Activated T-cell treated with anti-CD3 and anti-CD28 coated beads, Interleukin-2, amount 50 U/mL, for 24 hours (primary cell): Measurements from ENCODE around the gene NIN.

Source experiments
- DNase-seq: peaks from one replicate; pipeline ENCODE4 v3.0.0-alpha.2; 2020
- H3K27ac Mint-ChIP-seq: 2 replicates; pipeline ENCODE4 v1.8.0; 2020; ENCODE audit warnings: mild to moderate bottlenecking, mixed read lengths
- H3K27me3 Mint-ChIP-seq: 2 replicates; pipeline ENCODE4 v1.8.0; 2020; ENCODE audit warnings: mixed read lengths
- H3K36me3 Mint-ChIP-seq: 2 replicates; pipeline ENCODE4 v1.8.0; 2020; ENCODE audit warnings: low read depth, mixed read lengths
- H3K4me1 Mint-ChIP-seq: 2 replicates; pipeline ENCODE4 v1.8.0; 2020; ENCODE audit warnings: low read depth, mixed read lengths
- H3K4me3 Mint-ChIP-seq: 2 replicates; pipeline ENCODE4 v1.8.0; 2020; ENCODE audit warnings: mild to moderate bottlenecking, moderate library complexity, mixed read lengths
- H3K9me3 Mint-ChIP-seq: 2 replicates; pipeline ENCODE4 v1.8.0; 2020; ENCODE audit warnings: mixed read lengths

The NIN gene

GRCh38 chr14:50676814-50677516 is 154.0 kb downstream of the NIN start:
- Mint-ChIP-seq H3K27ac (no peak overlapping the region), H3K4me1 (peaks cover 14% of the 10 kb centered on the region)

GRCh38 chr14:50675597-50675996 is 155.4 kb downstream of the NIN start:
- no peak for DNase-seq
- H3K27me3 Mint-ChIP-seq: no peaks in the 10 kb centered on the region
- no peaks in the 10 kb centered on the region for H3K9me3 Mint-ChIP-seq
- H3K4me1 Mint-ChIP-seq: peaks cover 14% of the 10 kb centered on the region
- no peak overlapping the region for H3K4me3 Mint-ChIP-seq
- H3K36me3 Mint-ChIP-seq: no peaks in the 10 kb centered on the region
- no peak overlapping the region for H3K27ac Mint-ChIP-seq

More at GRCh38 chr14:50676814-50677516, 154.0 kb downstream of the NIN start:
- no peaks in the 10 kb centered on the region for H3K9me3 Mint-ChIP-seq
- H3K4me3 Mint-ChIP-seq: peak overlapping the region; percentile 4
- no peaks in the 10 kb centered on the region for H3K36me3 Mint-ChIP-seq
- no peak for DNase-seq
- H3K27me3 Mint-ChIP-seq: no peaks in the 10 kb centered on the region

GRCh38 chr14:50670866-50671256 is 160.1 kb downstream of the NIN start:
- H3K9me3 Mint-ChIP-seq: no peaks in the 10 kb centered on the region
- H3K4me3 Mint-ChIP-seq: no peak overlapping the region
- H3K27me3 Mint-ChIP-seq: no peaks in the 10 kb centered on the region
- H3K36me3 Mint-ChIP-seq: peaks cover 6% of the 10 kb centered on the region
- no peak for DNase-seq
- H3K4me1 Mint-ChIP-seq: peaks cover 14% of the 10 kb centered on the region
- H3K27ac Mint-ChIP-seq: no peak overlapping the region

GRCh38 chr14:50670196-50670865 is 160.6 kb downstream of the NIN start:
- H3K4me3 Mint-ChIP-seq: no peak overlapping the region
- no peaks in the 10 kb centered on the region for H3K9me3 Mint-ChIP-seq
- peaks cover 14% of the 10 kb centered on the region for H3K4me1 Mint-ChIP-seq
- DNase-seq: no peak
- peaks cover 7% of the 10 kb centered on the region for H3K36me3 Mint-ChIP-seq
- no peak overlapping the region for H3K27ac Mint-ChIP-seq
- no peaks in the 10 kb centered on the region for H3K27me3 Mint-ChIP-seq
